Psoas muscle (tissue), 8 donors: ENCODE measurements around the gene ING4. TPM values are rescaled to one million over a fixed set of nuclear protein-coding genes. Genes with fewer than 3 reads are reported as not detected.
"Not testable (repeated sequence)": the region's sequence is repeated elsewhere in the genome, so short reads cannot be mapped to it uniquely, and the experiment has no call there.

Source experiments
- ATAC-seq, 4 donors: fragments of 200-7000 bp; cut with Tn5 transposase; one replicate each; pipeline ENCODE4 v1.9.1; 2020; ENCODE audit warnings: moderate library complexity in 3 of 4, mild to moderate bottlenecking in 2 of 4
- DNase-seq, 2 donors: peaks; one replicate each; pipeline ENCODE4 v3.0.0-alpha.2; 2020
- H3K27ac ChIP-seq: fragments of 200-600 bp; one replicate; pipeline ENCODE4 v1.8.0; 2022
- H3K27me3 ChIP-seq, 3 donors: fragments of 200-600 bp in 1 of 3; one replicate each; pipeline versions ENCODE4 v1.6.1 to v1.8.0; 2013 to 2022; ENCODE audit warnings: low read length in 2 of 3, mild to moderate bottlenecking in 2 of 3, moderate library complexity in 1 of 3; ENCODE audit not compliant: insufficient read depth in 3 of 3
- H3K36me3 ChIP-seq, 2 donors: fragments of 200-600 bp in 1 of 2; one replicate each; pipeline versions ENCODE4 v1.6.1 to v1.8.0; 2013 to 2022; ENCODE audit warnings: low read depth in 1 of 2, mild to moderate bottlenecking in 1 of 2, moderate library complexity in 1 of 2; ENCODE audit not compliant: insufficient read depth in 1 of 2
- H3K4me1 ChIP-seq: fragments of 200-600 bp; one replicate; pipeline ENCODE4 v1.8.0; 2022
- H3K4me3 ChIP-seq: fragments of 200-600 bp; one replicate; pipeline ENCODE4 v1.8.0; 2022; ENCODE audit warnings: mild to moderate bottlenecking
- H3K9me3 ChIP-seq: fragments of 200-600 bp; one replicate; pipeline ENCODE4 v1.8.0; 2022
- CTCF ChIP-seq: fragments of 200-600 bp; IDR thresholded peaks from one replicate; pipeline ENCODE4 v1.8.0; 2022; ENCODE audit warnings: antibody characterized with exemption
- WGBS, 3 donors: extraction: QIAGEN DNeasy Blood & Tissue Kit; methylation state at CpG; one replicate each; pipeline versions ENCODE4 v1.1.6 to v1.1.7; 2013; 5-methylcytosine and 5-hydroxymethylcytosine counted together
- intact Hi-C, 2 donors: fragments of 100-400 bp; cut with DNase I; formaldehyde crosslinking; loops; one replicate each; pipeline versions ENCODE4 v1.11.0 to v1.14.2; 2022
- long read RNA-seq, 2 donors: library from polyadenylated mRNA; unstranded; transcript quantifications; one replicate each; pipeline ENCODE4 v2.0.0, GENCODE V29; 2021
- polyA plus RNA-seq, 3 donors: library from polyadenylated mRNA; stranded (reverse); fragments of 200-250 nt; gene quantifications; one replicate each; pipeline ENCODE4 v1.2.3, GENCODE V29; 2013
- total RNA-seq, 4 donors: library from RNA; stranded (reverse); fragmentation: NEBNext Ultra II Directional in 2 of 4; extraction: Animal tissue kit (Norgen Biotek cat#: 25700) in 2 of 4; gene quantifications; one replicate each; pipeline versions ENCODE4 v1.2.1 to v1.2.4, GENCODE V29; 2021 to 2023
- donor health status: healthy with polysubstance abuse.
- donor health status: DM: no; HTN: no; CAD: no; lungs with moderate emphysema.
- donor health status: Bipolar disorder and iron deficiency.
- donor health status: healthy.
- donor health status: DM: yes; HTN: yes; CAD: no.
- donor health status: DM: no; HTN: no; CAD: no.
- donor health status: DM: no; HTN: no; CAD: no.
- donor health status: DM: yes; HTN: yes; CAD: no.

Gene ING4
- total RNA-seq (10 to 100 TPM; 12.7 to 29.6 (median 16.9) TPM), polyA plus RNA-seq (10 to 100 TPM; 20.7 to 35.6 (median 25.7) TPM)
- long read RNA-seq, donor 1, transcript ING4-202 (8 exons, 1,393 nt): major isoform, 6 of 9 reads
- long read RNA-seq, donor 1, partial matches to known transcripts: 0 of 9 reads
- long read RNA-seq, donor 1, other reads (novel, unspliced or antisense): 0 of 9 reads
- long read RNA-seq, donor 2, transcript ING4-202 (8 exons, 1,393 nt): major isoform, 8 of 25 reads
- long read RNA-seq, donor 2, transcript ING4-201 (8 exons, 1,709 nt): minor isoform, 6 of 25 reads
- long read RNA-seq, donor 2, partial matches to known transcripts: 0 of 25 reads
- long read RNA-seq, donor 2, other reads (novel, unspliced or antisense): 5 of 25 reads

GRCh38 chr12:6662906-6663742 lies at the start of gene ING4:
TSS of gene ING4 (minus strand) at chr12:6663119. CDS start at chr12:6663101, 18 bp downstream.
- no peak for TF ChIP-seq CTCF
- H3K4me1 ChIP-seq: peaks cover 11% of the 10 kb centered on the region
- H3K4me3 ChIP-seq: peak within 1 kb of the TSS; percentile 77
- no peaks in the 10 kb centered on the region for H3K27me3 ChIP-seq
- 2 to 3% (median 2%) methylated on average over 36 to 37 of the region's 37 CpGs for WGBS, 3 donors
- H3K9me3 ChIP-seq: no peaks in the 10 kb centered on the region
- ATAC-seq: peak; percentile 100
- peak within 1 kb of the TSS; percentile 86 for H3K27ac ChIP-seq
- H3K36me3 ChIP-seq: peaks cover 6 to 27% of the 10 kb centered on the region in 2 donors
- DNase-seq: peak; percentile 97 to 98
- intact Hi-C loops: loop anchor here (1.0 to 5.0 kb wide), 2 partner anchors 26 to 46 kb away; partner anchors contain the start of gene ZNF384 (in 1 of the 2)

- H3K27ac ChIP-seq: no peak overlapping the region
- no peak for TF ChIP-seq CTCF
- intact Hi-C loops: no loop called here
- WGBS, 3 donors: 59% methylated on average over 16 of the region's 16 CpGs
- no peak overlapping the region for H3K4me3 ChIP-seq
- DNase-seq (no peak), ATAC-seq (no peak)
- H3K27me3 ChIP-seq: peaks cover 0 to 59% (median 6%) of the 10 kb centered on the region in 3 donors
- H3K4me1 ChIP-seq: no peaks in the 10 kb centered on the region
- H3K9me3 ChIP-seq: no peaks in the 10 kb centered on the region
- no peaks in the 10 kb centered on the region for H3K36me3 ChIP-seq
These were observed 46.1 kb upstream of the ING4 start for GRCh38 chr12:6708960-6709394.

- H3K36me3 ChIP-seq, H3K4me3 ChIP-seq, H3K27ac ChIP-seq, H3K9me3 ChIP-seq, ATAC-seq, H3K4me1 ChIP-seq, DNase-seq, intact Hi-C loops: not testable (repeated sequence)
- 88 to 94% (median 90%) methylated on average over 16 to 21 of the region's 21 CpGs for WGBS, 3 donors
- peaks cover 0 to 63% (median 8%) of the 10 kb centered on the region in 3 donors for H3K27me3 ChIP-seq
These were observed 45.4 kb upstream of the ING4 start for GRCh38 chr12:6708351-6708750.

- 9 to 12% (median 12%) methylated on average over 10 of the region's 10 CpGs for WGBS, 3 donors
- Histone ChIP-seq H3K9me3 (no peaks in the 10 kb centered on the region), H3K4me3 (no peak overlapping the region), H3K4me1 (no peaks in the 10 kb centered on the region), H3K36me3 (no peaks in the 10 kb centered on the region), H3K27me3 (peaks cover 0 to 85% (median 27%) of the 10 kb centered on the region in 3 donors), H3K27ac (no peak overlapping the region)
- TF ChIP-seq CTCF: no peak
- ATAC-seq (no peak), DNase-seq (no peak)
- intact Hi-C loops: no loop called here
These were observed 40.7 kb upstream of the ING4 start for GRCh38 chr12:6703631-6704030.
